NCI-H2107 treated with DMSO at 0.1 percent for 48 hours (cell line): ENCODE measurements around the gene TRMT2A.

Source experiments
- DNase-seq: peaks from one replicate; lab custom pipeline; 2025; ENCODE audit not compliant: unreplicated experiment; lab: John Stamatoyannopoulos, UW

TRMT2A gene

DNA sequence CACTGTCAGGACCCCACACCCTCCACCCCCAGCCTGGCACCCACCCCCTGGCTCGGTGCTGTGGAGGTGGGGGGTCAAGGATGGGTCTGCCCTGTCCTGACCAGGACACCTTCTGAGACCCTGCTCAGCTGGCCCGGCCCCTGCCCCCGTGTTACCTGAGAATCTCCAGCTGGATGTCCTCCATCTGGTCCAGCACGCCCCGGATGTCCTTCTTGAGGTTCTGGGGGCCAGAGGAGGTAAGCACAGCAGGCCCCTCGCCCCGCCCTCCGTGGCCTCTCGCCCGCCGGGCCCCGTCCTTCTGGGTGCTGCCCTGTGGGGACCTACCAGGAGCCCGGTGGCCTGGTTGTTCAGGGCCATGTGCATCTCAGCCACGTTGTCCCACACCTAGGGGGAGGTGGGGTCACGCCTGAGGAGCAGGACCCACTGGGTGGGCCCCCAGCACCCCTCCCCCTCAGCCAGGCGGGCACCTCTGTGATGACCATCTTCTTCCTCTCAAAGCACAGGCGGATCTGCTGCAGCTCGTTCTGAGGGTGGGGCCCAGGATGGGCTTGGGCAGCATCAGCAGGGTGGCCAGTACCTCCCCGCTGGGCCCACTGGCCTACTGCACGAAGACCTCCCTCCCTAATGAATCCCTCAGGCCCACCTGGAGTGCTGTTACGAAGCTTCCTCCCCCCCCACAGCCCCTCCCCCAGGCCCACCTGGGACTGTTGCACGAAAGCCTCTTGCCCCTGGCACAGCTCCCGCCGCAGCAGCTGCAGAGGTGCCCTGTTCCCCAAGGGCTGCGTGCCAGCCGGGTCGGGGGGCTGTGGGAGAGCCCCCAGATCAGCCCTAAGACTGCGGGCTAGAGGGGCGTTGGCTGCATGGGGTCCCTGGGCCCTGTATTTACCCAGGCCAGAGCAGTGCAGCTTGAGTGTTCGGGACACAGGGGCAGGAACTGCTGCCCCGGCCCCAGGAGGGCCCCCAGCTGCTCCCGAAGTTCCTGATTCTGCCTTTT is 32.5 kb upstream of the TRMT2A start:
- no peak for DNase-seq

DNA sequence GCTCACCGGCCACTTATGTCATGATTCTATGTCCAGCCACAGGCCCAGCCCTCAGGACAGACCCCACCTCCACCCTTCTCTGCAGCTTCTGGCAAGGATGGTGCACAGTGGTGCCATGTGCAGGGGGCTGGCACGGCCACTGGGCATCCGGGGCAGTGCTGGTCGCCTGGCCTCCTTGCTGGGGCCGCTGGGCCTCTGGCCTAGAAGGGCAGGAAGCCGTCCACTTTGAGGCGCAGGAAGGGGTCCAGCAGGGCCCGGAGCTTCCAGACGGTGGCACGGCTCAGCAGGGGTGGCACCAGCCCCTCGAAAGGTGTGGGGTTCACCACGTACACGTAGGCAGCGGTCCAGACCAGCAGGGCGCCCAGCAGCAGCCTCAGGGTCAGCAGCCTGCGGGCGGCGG is 31.4 kb upstream of the TRMT2A start:
- no peak for DNase-seq

GRCh38 chr22:20147237-20147988 is 30.4 kb upstream of the TRMT2A start:
- no peak for DNase-seq

- DNase-seq = no peak
These were observed 29.8 kb upstream of the TRMT2A start for GRCh38 chr22:20146777-20147176.

DNA sequence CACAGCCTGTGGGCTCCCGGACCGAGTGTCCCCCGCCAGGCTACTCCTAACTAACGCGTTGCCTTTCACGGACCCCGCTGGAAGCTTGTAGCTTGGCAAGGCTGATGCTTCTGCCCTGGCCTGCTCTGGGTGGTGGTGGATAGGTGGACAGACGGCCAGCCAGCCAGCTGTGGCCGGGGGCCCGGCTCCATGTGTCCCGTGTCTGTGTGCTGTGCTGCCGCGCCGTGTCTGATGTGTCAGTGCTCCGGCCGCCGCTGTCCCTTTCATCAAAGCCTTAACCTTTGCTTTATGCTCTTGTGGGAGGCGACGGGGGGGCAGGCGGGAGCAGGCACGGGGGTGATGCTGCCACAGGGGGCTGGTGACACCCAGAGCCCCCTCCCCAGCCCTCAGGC is 28.8 kb upstream of the TRMT2A start:
- DNase-seq = no peak

- DNase-seq = no peak
These were observed 28.3 kb upstream of the TRMT2A start for GRCh38 chr22:20145206-20145831.

- DNase-seq = no peak
These were observed 27.0 kb upstream of the TRMT2A start for GRCh38 chr22:20143883-20144665.

DNA sequence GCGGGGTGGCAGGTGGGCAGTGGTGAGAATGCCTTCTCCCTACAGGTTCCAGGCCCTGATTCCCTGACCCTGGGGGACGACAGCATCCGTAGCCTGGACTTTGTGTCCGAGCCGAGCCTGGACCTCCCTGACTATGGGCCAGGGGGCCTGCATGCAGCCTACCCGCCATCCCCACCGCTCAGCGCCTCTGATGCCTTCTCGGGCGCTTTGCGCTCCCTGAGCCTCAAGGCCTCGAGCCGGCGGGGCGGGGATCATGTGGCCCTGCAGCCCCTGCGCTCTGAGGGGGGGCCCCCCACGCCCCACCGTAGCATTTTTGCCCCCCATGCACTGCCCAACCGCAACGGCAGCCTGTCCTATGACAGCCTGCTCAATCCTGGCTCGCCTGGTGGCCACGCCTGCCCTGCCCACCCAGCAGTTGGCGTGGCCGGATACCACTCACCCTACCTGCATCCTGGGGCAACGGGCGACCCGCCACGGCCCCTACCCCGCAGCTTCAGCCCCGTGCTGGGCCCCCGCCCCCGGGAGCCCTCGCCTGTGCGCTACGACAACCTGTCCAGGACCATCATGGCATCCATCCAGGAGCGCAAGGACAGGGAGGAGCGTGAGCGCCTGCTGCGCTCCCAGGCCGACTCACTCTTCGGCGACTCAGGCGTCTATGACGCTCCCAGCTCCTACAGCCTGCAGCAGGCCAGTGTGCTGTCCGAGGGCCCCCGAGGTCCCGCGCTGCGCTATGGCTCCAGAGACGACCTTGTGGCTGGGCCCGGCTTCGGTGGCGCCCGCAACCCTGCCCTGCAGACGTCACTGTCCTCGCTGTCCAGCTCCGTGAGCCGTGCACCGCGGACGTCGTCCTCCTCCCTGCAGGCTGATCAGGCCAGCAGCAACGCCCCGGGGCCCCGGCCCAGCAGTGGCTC is 25.9 kb upstream of the TRMT2A start:
- DNase-seq = no peak

- DNase-seq = no peak
These were observed 24.4 kb upstream of the TRMT2A start for GRCh38 chr22:20141186-20142077.

- DNase-seq = no peak
These were observed 23.5 kb upstream of the TRMT2A start for GRCh38 chr22:20140521-20140964.

DNA sequence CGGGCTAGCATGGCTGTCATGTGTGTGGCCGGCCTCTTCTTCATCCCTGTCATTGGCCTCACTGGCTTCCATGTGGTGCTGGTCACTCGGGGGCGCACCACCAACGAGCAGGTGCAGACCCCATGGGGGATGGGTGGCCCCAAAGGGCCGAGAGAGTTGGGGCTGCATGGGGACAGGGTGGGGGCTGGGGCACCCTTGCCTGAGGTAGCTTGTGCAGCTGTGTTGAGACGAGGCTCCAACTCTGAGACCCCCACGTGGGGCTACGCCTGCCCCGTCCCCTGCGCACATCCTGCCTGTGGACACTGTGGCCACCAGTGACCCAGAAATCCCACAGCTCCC is 23.1 kb upstream of the TRMT2A start:
- no peak for DNase-seq

- no peak for DNase-seq
These were observed 22.5 kb upstream of the TRMT2A start for GRCh38 chr22:20139391-20140106.

GRCh38 chr22:20138868-20139267 is 21.8 kb upstream of the TRMT2A start:
- no peak for DNase-seq

DNA sequence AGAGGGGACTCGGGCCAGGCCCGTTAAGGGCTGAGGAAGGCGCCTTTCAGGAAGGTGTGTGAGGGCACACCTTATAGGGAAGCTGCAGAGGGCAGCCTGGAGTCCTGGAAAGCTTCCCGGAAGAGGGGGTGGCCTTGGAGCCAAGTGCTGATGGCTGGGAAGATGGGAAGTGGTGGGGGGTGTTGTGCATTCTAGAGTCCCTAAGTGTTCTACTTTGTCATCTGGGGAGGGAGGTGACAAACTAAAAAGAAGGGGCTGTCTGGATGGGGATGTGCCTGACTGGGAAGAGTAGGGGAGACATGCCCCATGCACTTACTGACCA is 21.4 kb upstream of the TRMT2A start:
- DNase-seq = no peak

- DNase-seq = no peak
These were observed 20.8 kb upstream of the TRMT2A start for GRCh38 chr22:20137671-20138416.

DNA sequence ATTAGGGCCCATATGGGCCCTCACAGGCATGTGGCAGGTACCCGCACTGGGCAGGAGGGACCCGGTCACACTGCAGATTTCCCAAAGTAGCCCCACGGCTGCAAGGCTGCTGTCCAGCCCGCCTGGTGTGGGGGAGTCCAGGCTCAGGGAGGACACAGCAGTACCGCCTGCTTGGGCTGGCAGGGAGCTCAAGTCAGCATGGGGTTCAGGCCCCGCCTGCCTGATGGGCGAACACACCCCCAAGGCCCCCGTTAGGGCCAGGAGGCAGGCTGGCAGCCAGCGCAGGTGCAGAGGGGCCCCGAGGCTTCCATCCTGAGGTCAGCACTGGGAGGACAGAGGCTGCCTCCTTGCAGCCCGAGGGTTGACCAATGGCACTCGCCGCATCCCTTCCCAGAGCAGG is 20.1 kb upstream of the TRMT2A start:
- no peak for DNase-seq

DNA sequence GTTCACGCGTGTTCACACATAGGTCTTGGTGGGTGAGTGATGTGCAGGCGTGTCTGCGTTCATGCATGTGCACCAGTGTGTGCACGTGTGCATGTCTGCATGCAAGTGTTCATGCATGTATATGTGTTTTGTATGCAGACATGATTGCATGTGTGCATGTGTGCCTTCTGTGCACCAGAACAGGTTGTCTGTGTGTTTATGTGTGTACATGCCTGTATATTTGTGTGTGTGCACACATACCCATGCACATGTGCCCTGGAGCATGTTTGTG is 19.5 kb upstream of the TRMT2A start:
- DNase-seq = no peak
